Measurements from ENCODE around the gene CFAP58. TPM values are rescaled to one million over a fixed set of nuclear protein-coding genes. Genes with fewer than 3 reads are reported as not detected.
A peak's percentile ranks its signal among the peaks of the same experiment; 100 is the strongest.

The CFAP58 gene
- total RNA-seq, 4 donors from 2014 or later: 0.13 to 0.41 (median 0.19) TPM; not detected in 1

DNA sequence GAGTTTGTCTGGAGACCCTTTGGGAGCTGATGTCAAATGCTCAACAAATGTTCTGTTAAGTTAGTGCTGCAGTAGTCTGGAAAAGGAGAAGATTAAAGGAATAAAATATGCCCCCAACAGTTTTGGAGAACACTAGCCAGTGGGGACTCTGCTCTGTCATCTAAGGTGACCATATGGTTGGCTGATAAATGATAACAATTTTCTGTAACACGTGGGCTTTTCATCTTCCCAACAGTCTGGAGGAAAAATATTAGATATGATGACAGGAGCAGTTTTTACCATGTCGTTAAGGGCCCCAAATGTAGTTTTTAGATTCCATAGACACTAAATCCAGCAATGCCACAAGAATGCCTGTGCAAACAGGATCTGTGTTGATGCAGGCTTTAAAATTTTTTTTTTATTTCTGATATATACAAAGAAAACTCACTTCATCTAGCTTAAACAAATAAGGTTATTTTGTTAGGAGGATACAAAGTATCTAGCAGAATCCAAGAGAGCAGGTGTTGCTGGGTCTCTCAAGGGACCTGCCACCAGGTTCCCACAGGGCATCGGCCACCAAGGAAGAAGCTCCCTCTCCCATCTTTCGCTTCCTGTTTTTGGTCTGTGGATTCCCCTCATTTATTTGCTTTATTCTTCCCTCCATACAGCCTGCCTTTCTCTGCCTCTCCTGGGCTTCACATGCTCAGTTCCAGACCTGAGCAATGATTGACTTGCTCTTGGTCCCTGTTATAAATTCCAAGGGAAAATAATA is 6.2 kb upstream of the CFAP58 start:
- DNase-seq: no peak
- intact Hi-C loops (cut with DNase I): no loop called here
- 69 to 70% methylated on average over 4 of the region's 4 CpGs for WGBS, 2 donors

DNA sequence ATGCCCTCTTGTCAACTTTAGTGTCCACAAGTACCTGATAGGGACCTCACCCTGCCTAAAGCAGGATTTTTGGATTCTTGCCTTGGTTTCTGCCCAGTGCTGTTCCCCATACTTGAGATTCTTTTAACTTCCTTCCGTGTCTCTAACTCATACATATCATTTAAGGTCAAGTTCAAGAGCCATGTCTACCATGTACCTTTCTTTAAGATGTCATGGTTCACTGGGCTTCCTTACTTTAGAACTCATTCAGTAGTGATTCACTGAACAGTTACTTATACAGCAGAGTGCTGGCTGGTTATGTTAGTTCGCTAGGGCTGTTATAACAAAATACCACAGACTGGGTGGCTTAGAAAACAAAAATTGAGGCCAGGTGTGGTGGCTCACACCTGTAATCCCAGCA is 5.0 kb upstream of the CFAP58 start:
- Histone ChIP-seq H3K4me3 (no peak overlapping the region), H3K36me3 (no peaks in the 10 kb centered on the region), H3K9me3 (no peaks in the 10 kb centered on the region), H3K4me1 (peaks cover 10 to 49% (median 13%) of the 10 kb centered on the region in 3 donors), H3K27ac (peak overlapping the region in 3 of 4 donors; percentile 0 to 81 (median 71)), H3K27me3 (no peaks in the 10 kb centered on the region)
- WGBS, 2 donors: 67 to 80% methylated on average over 2 of the region's 2 CpGs
- intact Hi-C loops (cut with DNase I): no loop called here
- TF ChIP-seq, protein P1, sequence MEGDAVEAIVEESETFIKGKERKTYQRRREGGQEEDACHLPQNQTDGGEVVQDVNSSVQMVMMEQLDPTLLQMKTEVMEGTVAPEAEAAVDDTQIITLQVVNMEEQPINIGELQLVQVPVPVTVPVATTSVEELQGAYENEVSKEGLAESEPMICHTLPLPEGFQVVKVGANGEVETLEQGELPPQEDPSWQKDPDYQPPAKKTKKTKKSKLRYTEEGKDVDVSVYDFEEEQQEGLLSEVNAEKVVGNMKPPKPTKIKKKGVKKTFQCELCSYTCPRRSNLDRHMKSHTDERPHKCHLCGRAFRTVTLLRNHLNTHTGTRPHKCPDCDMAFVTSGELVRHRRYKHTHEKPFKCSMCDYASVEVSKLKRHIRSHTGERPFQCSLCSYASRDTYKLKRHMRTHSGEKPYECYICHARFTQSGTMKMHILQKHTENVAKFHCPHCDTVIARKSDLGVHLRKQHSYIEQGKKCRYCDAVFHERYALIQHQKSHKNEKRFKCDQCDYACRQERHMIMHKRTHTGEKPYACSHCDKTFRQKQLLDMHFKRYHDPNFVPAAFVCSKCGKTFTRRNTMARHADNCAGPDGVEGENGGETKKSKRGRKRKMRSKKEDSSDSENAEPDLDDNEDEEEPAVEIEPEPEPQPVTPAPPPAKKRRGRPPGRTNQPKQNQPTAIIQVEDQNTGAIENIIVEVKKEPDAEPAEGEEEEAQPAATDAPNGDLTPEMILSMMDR (IDR thresholded peaks at IDR 0.05): no peak
- no peak for TF ChIP-seq POLR2A (IDR thresholded peaks at IDR 0.05)
- DNase-seq: no peak

More for the DNA sequence above, 6.2 kb upstream of the CFAP58 start:
- Histone ChIP-seq H3K27me3 (no peaks in the 10 kb centered on the region), H3K4me1 (peaks cover 9 to 38% (median 10%) of the 10 kb centered on the region in 3 donors), H3K4me3 (no peak overlapping the region), H3K27ac (no peak overlapping the region), H3K36me3 (no peaks in the 10 kb centered on the region), H3K9me3 (no peaks in the 10 kb centered on the region)
- no peak for TF ChIP-seq POLR2A (IDR thresholded peaks at IDR 0.05)
- TF ChIP-seq, protein P1 (IDR thresholded peaks at IDR 0.05): no peak

DNA sequence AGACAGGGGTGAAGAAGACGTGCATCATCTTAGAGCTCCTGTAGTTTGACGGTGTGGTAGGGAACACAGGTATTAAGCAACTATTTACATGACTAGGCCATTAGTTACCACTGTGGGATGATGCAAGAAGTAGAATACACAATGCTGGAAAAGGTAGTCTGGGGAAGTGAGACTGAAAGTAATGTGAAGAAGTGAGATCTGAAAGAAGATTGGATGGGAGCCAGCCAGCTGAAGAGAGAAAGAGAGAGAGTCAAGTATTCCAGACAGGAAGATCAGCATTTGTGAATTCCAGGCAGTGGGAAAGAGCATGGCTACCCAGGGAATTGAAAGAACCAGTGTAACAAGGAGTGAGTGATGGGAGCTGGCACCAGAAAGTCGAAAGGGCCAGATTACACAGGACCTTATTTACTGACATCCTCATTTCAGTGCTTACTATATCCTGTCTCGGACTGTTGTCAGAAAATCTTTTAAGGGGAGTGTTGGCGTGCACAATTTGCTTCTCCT is 4.0 kb upstream of the CFAP58 start:
- intact Hi-C loops (cut with DNase I): loop anchor here (5.0 kb wide), 1 partner anchor 57 kb away; no protein-coding TSS in a partner anchor
- no peak for TF ChIP-seq POLR2A (IDR thresholded peaks at IDR 0.05)
- TF ChIP-seq, protein P1 (IDR thresholded peaks at IDR 0.05): no peak
- DNase-seq: no peak
- Histone ChIP-seq H3K9me3 (no peaks in the 10 kb centered on the region), H3K27ac (peak overlapping the region; percentile 66 to 86 (median 76)), H3K27me3 (no peaks in the 10 kb centered on the region), H3K4me3 (peak overlapping the region in 3 of 4 donors; percentile 8 to 44 (median 17)), H3K4me1 (peaks cover 13 to 56% (median 15%) of the 10 kb centered on the region in 3 donors), H3K36me3 (no peaks in the 10 kb centered on the region)
- 25 to 31% methylated on average over 5 of the region's 5 CpGs for WGBS, 2 donors

DNA sequence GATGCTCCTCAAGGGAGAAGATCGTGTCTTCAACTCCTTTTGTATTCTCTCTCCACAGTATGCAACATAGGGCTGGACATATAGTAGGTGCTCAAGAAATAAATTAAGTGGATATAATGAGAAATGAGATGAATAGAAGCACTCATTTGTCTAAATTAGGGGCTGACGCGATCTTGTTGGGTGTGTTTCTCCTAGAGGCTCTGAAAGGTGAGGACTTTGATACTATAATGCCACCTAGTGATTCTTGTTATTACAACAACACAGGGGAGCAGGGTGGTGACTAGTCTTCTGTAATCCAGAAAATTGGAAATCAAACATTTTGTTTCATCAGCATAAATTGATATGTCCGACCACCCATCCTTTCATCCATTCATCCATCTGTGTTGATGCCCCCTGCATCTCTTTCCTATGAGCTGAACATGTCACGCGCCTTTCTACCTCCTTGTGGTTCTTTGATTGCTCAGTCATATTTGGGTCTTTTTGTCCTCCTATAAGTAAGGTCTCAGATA is 3.5 kb upstream of the CFAP58 start:
- intact Hi-C loops (cut with DNase I): loop anchor here (5.0 kb wide), 1 partner anchor 58 kb away; no protein-coding TSS in a partner anchor
- DNase-seq: no peak
- WGBS, 2 donors: 18 to 25% methylated on average over 6 of the region's 6 CpGs

More for the DNA sequence above, 3.5 kb upstream of the CFAP58 start:
- Histone ChIP-seq H3K27ac (peak overlapping the region; percentile 66 to 86 (median 78)), H3K4me1 (peaks cover 13 to 56% (median 15%) of the 10 kb centered on the region in 3 donors), H3K27me3 (no peaks in the 10 kb centered on the region), H3K4me3 (peak overlapping the region in 3 of 4 donors; percentile 8 to 44 (median 17)), H3K9me3 (no peaks in the 10 kb centered on the region), H3K36me3 (no peaks in the 10 kb centered on the region)
- no peak for TF ChIP-seq POLR2A (IDR thresholded peaks at IDR 0.05)
- TF ChIP-seq, protein P1 (IDR thresholded peaks at IDR 0.05): peak; percentile 38 to 82 (median 58)
